CD14-positive monocyte (primary cell): ENCODE data around the gene TRAF3IP3. TPM values are rescaled to one million over a fixed set of nuclear protein-coding genes. Genes with fewer than 3 reads are reported as not detected.

Source experiments
- DNase-seq, 3 donors: peaks; one replicate each; pipeline ENCODE4 v3.0.0-alpha.2; 2011 to 2022
- H2AFZ ChIP-seq: 2 replicates; pipeline ENCODE4 v1.6.0; 2012; ENCODE audit warnings: mild to moderate bottlenecking, low read depth, low read length, inconsistent platforms; ENCODE audit not compliant: insufficient read depth, poor library complexity, severe bottlenecking
- H3K27ac ChIP-seq, 2 donors: 1 replicate in 1 of 2; 2 replicates in 1 of 2; pipeline ENCODE4 v1.5.1; 2012 to 2013; ENCODE audit warnings: low read length in 2 of 2, control low read depth in 1 of 2, inconsistent platforms in 1 of 2, low read depth in 1 of 2, mild to moderate bottlenecking in 1 of 2
- H3K27me3 ChIP-seq, 2 donors: one replicate each; pipeline versions ENCODE4 v1.6.0 to v1.6.1; 2011 to 2013; ENCODE audit warnings: low read length in 2 of 2; ENCODE audit not compliant: control insufficient read depth in 2 of 2, insufficient read depth in 2 of 2
- H3K36me3 ChIP-seq, 2 donors: replicated peaks in 1 of 2; 1 replicate in 1 of 2; 2 replicates in 1 of 2; pipeline versions ENCODE4 v1.5.1 to v1.6.1; 2012 to 2013; ENCODE audit warnings: low read length in 2 of 2, control low read depth in 1 of 2, inconsistent platforms in 1 of 2, mild to moderate bottlenecking in 1 of 2; ENCODE audit not compliant: insufficient read depth in 2 of 2, control insufficient read depth in 1 of 2
- H3K4me1 ChIP-seq, 2 donors: 1 replicate in 1 of 2; 2 replicates in 1 of 2; pipeline versions ENCODE4 v1.5.1 to v1.6.1; 2012 to 2013; ENCODE audit warnings: low read length in 2 of 2, control low read depth in 1 of 2, inconsistent platforms in 1 of 2, mild to moderate bottlenecking in 1 of 2, moderate library complexity in 1 of 2; ENCODE audit not compliant: insufficient read depth in 2 of 2, control insufficient read depth in 1 of 2
- H3K4me2 ChIP-seq: replicated peaks from 2 replicates; pipeline ENCODE3; 2012; ENCODE audit warnings: low read length, moderate library complexity, mild to moderate bottlenecking; ENCODE audit not compliant: poor library complexity, severe bottlenecking; ENCODE audit errors: extremely low read depth
- H3K4me3 ChIP-seq, 3 experiments: fragments of 200-600 bp in 1 of 3; sonication (generic) in 1 of 3; replicated peaks in 1 of 3; 1 replicate in 2 of 3; 2 replicates in 1 of 3; pipeline ENCODE4 v1.5.1; 2011 to 2013; ENCODE audit warnings: low read length in 3 of 3, mild to moderate bottlenecking in 3 of 3, control low read depth in 2 of 3, low read depth in 2 of 3, inconsistent platforms in 1 of 3, moderate library complexity in 1 of 3
- H3K79me2 ChIP-seq: 2 replicates; pipeline ENCODE4 v1.6.0; 2012; ENCODE audit warnings: mild to moderate bottlenecking, control low read depth, inconsistent platforms, low read length, moderate library complexity; ENCODE audit not compliant: insufficient read depth
- H3K9ac ChIP-seq: 2 replicates; pipeline ENCODE4 v1.6.0; 2017; ENCODE audit warnings: low read length, mild to moderate bottlenecking; ENCODE audit not compliant: insufficient read depth, poor library complexity, severe bottlenecking
- H3K9me3 ChIP-seq, 2 donors: replicated peaks in 1 of 2; 1 replicate in 1 of 2; 2 replicates in 1 of 2; pipeline versions ENCODE4 v1.5.1 to v1.6.1; 2012 to 2013; ENCODE audit warnings: low read length in 2 of 2, control low read depth in 1 of 2; ENCODE audit not compliant: control insufficient read depth in 1 of 2, insufficient read depth in 1 of 2
- H4K20me1 ChIP-seq: 2 replicates; pipeline ENCODE4 v1.6.0; 2012; ENCODE audit warnings: mild to moderate bottlenecking, low read length, control low read depth, moderate library complexity; ENCODE audit not compliant: insufficient read depth
- H3K27ac Mint-ChIP-seq, 7 donors: one replicate each; pipeline ENCODE4 v1.8.0; 2020; ENCODE audit warnings: mild to moderate bottlenecking in 7 of 7, mixed read lengths in 7 of 7, moderate library complexity in 6 of 7, inconsistent platforms in 2 of 7
- H3K27me3 Mint-ChIP-seq, 3 donors: one replicate each; pipeline ENCODE4 v1.8.0; 2021 to 2022; ENCODE audit warnings: low read depth in 3 of 3, mild to moderate bottlenecking in 3 of 3, mixed read lengths in 3 of 3, moderate library complexity in 3 of 3, inconsistent platforms in 1 of 3
- H3K36me3 Mint-ChIP-seq, 2 donors: one replicate each; pipeline ENCODE4 v1.8.0; 2020; ENCODE audit warnings: mixed read lengths in 2 of 2, inconsistent platforms in 1 of 2, mild to moderate bottlenecking in 1 of 2
- H3K4me1 Mint-ChIP-seq: one replicate; pipeline ENCODE4 v1.8.0; 2020; ENCODE audit warnings: mild to moderate bottlenecking, mixed read lengths
- H3K4me3 Mint-ChIP-seq, 2 donors: one replicate each; pipeline ENCODE4 v1.8.0; 2020; ENCODE audit warnings: mild to moderate bottlenecking in 2 of 2, mixed read lengths in 2 of 2, moderate library complexity in 1 of 2
- H3K9me3 Mint-ChIP-seq, 7 donors: one replicate each; pipeline ENCODE4 v1.8.0; 2020 to 2022; ENCODE audit warnings: mixed read lengths in 7 of 7, mild to moderate bottlenecking in 6 of 7, moderate library complexity in 6 of 7, inconsistent platforms in 2 of 7
- CTCF ChIP-seq: fragments of 200-600 bp; IDR thresholded peaks from one replicate; pipeline ENCODE4 v1.8.0; 2022; ENCODE audit warnings: antibody characterized with exemption, mild to moderate bottlenecking
- WGBS: methylation state at CpG from one replicate; pipeline ENCODE4 v1.1.5; 2013; ENCODE audit warnings: missing lambda C conversion rate; ENCODE audit not compliant: insufficient coverage; 5-methylcytosine and 5-hydroxymethylcytosine counted together
- intact Hi-C, 2 donors: fragments of 100-400 bp; cut with micrococcal nuclease; formaldehyde crosslinking; loops; one replicate each; pipeline versions ENCODE4 v1.15.0 to v1.15.1; 2023
- polyA plus RNA-seq, 3 donors: library from polyadenylated mRNA; depleted of rRNA in 1 of 3; unstranded in 2 of 3; stranded (reverse) in 1 of 3; fragments of 300-500 nt in 2 of 3; fragments of >200 nt in 1 of 3; fragmentation: Illumina TruSeq in 2 of 3; gene quantifications; 1 replicate in 2 of 3; 2 replicates in 1 of 3; pipeline ENCODE4 v1.2.3, GENCODE V29; 2012 to 2021

The TRAF3IP3 gene
- polyA plus RNA-seq, 3 donors = 89.3 to 266 (median 111) TPM

- Histone ChIP-seq H2AFZ (no peak overlapping the region), H3K4me2 (no peak overlapping the region), H3K27ac (no peak overlapping the region), H4K20me1 (no peaks in the 10 kb centered on the region), H3K4me1 (peaks cover 13% of the 10 kb centered on the region in 2 donors), H3K79me2 (no peaks in the 10 kb centered on the region), H3K4me3 (no peak overlapping the region), H3K9ac (no peak overlapping the region), H3K36me3 (no peaks in the 10 kb centered on the region), H3K9me3 (no peaks in the 10 kb centered on the region), H3K27me3 (no peaks in the 10 kb centered on the region)
- no peak for DNase-seq
- WGBS = no CpG with 5 or more reads among the region's 1 CpG
- no peak overlapping the region for H3K4me3 Mint-ChIP-seq
- H3K27me3 Mint-ChIP-seq = peaks cover 0 to 5% (median 2%) of the 10 kb centered on the region in 3 donors
- no peaks in the 10 kb centered on the region for H3K36me3 Mint-ChIP-seq
- no peak for TF ChIP-seq CTCF
- H3K4me1 Mint-ChIP-seq = peaks cover 20% of the 10 kb centered on the region
- H3K9me3 Mint-ChIP-seq = no peaks in the 10 kb centered on the region
- intact Hi-C loops = no loop called here
- no peak overlapping the region for H3K27ac Mint-ChIP-seq
Measured at GRCh38 chr1:209738270-209738669, 17.6 kb upstream of the TRAF3IP3 start.

GRCh38 chr1:209741193-209741592 is 14.7 kb upstream of the TRAF3IP3 start:
- intact Hi-C loops = loop anchor here (5.0 to 10.0 kb wide), 2 partner anchors 39 to 46 kb away; partner anchors contain the start of gene HSD11B1 (in 1 of the 2)
- no peak overlapping the region for H3K27ac Mint-ChIP-seq

More at GRCh38 chr1:209741193-209741592, 14.7 kb upstream of the TRAF3IP3 start:
- H3K9me3 Mint-ChIP-seq = no peaks in the 10 kb centered on the region
- no peaks in the 10 kb centered on the region for H3K36me3 ChIP-seq
- H3K36me3 Mint-ChIP-seq = no peaks in the 10 kb centered on the region
- H3K27ac ChIP-seq = no peak overlapping the region
- no peak overlapping the region for H3K4me3 ChIP-seq
- peaks cover 0 to 6% (median 2%) of the 10 kb centered on the region in 3 donors for H3K27me3 Mint-ChIP-seq
- no peaks in the 10 kb centered on the region for H3K27me3 ChIP-seq
- no peak overlapping the region for H3K4me2 ChIP-seq
- H3K4me3 Mint-ChIP-seq = no peak overlapping the region
- H3K4me1 ChIP-seq = no peaks in the 10 kb centered on the region
- WGBS = 94% methylated on average over 3 of the region's 3 CpGs
- H3K9me3 ChIP-seq = no peaks in the 10 kb centered on the region
- H3K9ac ChIP-seq = no peak overlapping the region
- no peaks in the 10 kb centered on the region for H4K20me1 ChIP-seq
- no peak for DNase-seq
- peaks cover 7% of the 10 kb centered on the region for H3K4me1 Mint-ChIP-seq
- H2AFZ ChIP-seq = no peak overlapping the region
- no peak for TF ChIP-seq CTCF
- no peaks in the 10 kb centered on the region for H3K79me2 ChIP-seq
